ENCODE data around the gene PIP4K2A. TPM values are rescaled to one million over a fixed set of nuclear protein-coding genes. Genes with fewer than 3 reads are reported as not detected.

The PIP4K2A gene
- total and polyA plus RNA-seq, 2 of the 13 experiments (the other 11 are each of a cell fraction or from before 2014, with no cell fraction given): 9.1 to 22.6 TPM

DNA sequence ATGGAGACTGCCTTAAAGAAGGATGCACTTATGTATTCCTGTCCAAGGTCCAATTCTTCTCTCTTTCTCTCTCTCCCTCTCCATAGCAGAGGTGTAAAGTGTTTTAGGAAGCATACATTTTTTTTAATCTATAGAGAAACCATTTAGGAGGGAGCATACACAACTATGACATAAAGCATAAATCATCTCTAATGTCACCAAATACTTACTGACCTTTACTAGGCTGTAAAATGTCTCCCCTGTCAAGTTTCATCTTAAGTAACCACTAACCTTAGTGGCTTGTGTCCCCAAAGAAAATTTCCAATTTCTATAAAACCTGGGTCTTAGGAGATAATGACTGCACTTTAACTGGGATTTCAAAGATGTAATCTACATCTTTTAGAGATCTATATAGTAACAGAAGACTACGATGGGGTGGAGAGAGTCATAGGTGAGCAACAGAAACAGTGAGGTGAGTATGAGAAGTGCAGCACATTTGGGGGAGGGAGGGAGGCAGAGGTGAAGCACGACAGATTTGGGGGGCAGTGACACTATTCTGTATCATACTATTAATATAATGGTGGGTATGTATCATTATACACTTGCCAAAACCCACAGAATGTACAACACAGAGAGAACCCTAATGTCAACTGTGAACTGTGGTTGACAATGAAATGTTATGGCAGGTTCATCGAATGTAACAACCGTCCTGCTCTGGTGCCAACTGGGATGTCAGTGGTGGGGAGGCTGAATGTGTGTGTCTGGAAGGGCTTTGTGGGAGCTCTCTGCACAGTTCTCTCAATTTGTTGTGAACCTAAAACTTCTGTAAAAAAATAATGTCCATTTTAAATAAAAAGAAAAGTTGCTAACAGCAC is 79.5 kb downstream of the PIP4K2A start (continued):
- TF ChIP-seq ZNF629 (CRISPR knock-in tag; conservative IDR thresholded peaks at IDR 0.05): no peak
- TF ChIP-seq, protein P1, sequence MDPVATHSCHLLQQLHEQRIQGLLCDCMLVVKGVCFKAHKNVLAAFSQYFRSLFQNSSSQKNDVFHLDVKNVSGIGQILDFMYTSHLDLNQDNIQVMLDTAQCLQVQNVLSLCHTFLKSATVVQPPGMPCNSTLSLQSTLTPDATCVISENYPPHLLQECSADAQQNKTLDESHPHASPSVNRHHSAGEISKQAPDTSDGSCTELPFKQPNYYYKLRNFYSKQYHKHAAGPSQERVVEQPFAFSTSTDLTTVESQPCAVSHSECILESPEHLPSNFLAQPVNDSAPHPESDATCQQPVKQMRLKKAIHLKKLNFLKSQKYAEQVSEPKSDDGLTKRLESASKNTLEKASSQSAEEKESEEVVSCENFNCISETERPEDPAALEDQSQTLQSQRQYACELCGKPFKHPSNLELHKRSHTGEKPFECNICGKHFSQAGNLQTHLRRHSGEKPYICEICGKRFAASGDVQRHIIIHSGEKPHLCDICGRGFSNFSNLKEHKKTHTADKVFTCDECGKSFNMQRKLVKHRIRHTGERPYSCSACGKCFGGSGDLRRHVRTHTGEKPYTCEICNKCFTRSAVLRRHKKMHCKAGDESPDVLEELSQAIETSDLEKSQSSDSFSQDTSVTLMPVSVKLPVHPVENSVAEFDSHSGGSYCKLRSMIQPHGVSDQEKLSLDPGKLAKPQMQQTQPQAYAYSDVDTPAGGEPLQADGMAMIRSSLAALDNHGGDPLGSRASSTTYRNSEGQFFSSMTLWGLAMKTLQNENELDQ (CRISPR knock-in tag; IDR thresholded peaks at IDR 0.05; ENCODE audit: borderline replicate concordance): no peak
- TF ChIP-seq, protein P2, sequence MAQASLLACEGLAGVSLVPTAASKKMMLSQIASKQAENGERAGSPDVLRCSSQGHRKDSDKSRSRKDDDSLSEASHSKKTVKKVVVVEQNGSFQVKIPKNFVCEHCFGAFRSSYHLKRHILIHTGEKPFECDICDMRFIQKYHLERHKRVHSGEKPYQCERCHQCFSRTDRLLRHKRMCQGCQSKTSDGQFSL (CRISPR knock-in tag; IDR thresholded peaks at IDR 0.05): no peak
- TF ChIP-seq, protein P3, sequence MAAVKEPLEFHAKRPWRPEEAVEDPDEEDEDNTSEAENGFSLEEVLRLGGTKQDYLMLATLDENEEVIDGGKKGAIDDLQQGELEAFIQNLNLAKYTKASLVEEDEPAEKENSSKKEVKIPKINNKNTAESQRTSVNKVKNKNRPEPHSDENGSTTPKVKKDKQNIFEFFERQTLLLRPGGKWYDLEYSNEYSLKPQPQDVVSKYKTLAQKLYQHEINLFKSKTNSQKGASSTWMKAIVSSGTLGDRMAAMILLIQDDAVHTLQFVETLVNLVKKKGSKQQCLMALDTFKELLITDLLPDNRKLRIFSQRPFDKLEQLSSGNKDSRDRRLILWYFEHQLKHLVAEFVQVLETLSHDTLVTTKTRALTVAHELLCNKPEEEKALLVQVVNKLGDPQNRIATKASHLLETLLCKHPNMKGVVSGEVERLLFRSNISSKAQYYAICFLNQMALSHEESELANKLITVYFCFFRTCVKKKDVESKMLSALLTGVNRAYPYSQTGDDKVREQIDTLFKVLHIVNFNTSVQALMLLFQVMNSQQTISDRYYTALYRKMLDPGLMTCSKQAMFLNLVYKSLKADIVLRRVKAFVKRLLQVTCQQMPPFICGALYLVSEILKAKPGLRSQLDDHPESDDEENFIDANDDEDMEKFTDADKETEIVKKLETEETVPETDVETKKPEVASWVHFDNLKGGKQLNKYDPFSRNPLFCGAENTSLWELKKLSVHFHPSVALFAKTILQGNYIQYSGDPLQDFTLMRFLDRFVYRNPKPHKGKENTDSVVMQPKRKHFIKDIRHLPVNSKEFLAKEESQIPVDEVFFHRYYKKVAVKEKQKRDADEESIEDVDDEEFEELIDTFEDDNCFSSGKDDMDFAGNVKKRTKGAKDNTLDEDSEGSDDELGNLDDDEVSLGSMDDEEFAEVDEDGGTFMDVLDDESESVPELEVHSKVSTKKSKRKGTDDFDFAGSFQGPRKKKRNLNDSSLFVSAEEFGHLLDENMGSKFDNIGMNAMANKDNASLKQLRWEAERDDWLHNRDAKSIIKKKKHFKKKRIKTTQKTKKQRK (IDR thresholded peaks at IDR 0.05; ENCODE audit: low read length): no peak

DNA sequence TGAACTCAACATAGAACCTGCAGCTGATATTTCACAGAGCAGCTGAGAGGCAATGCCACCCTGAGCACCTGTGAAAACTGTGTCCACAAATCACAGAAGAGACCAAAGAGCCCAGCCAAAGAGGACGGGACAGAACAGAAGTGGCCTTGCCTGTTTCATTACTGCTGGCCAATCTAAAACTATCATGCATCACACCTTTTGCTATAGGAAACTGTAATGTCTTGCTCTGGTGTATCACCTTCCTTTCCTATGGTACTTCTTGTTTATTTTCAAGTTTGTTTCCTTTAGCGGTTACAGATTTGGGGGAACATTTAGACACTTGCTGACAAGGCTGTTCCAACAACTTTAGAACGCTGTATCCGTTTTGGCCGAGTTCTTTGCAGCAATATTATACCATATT is 80.3 kb downstream of the PIP4K2A start:
- peaks cover 10% of the 10 kb centered on the region for H3K79me2 ChIP-seq (ENCODE audit: insufficient read depth, low read length)
- ATAC-seq (no peak), DNase-seq (ENCODE audit: low spot score) (no peak), FAIRE-seq (no peak)
- no peaks in the 10 kb centered on the region for H4K20me1 ChIP-seq (ENCODE audit: insufficient read depth, low read length)
- H2AFZ ChIP-seq (ENCODE audit: low read length): no peak overlapping the region
- in situ Hi-C loops (cut with HindIII; ENCODE audit: extremely low pct_ligation_motif_present, low pct_unique_long_range_greater_than_20kb) (no loop called here), intact Hi-C loops (cut with micrococcal nuclease; ENCODE audit: unreplicated experiment) (no loop called here)
- H3K4me1 ChIP-seq (ENCODE audit: insufficient read depth, low read length): peaks cover 29% of the 10 kb centered on the region
- H3K9me3 ChIP-seq (ENCODE audit: low read length): no peaks in the 10 kb centered on the region
- H3K36me3 ChIP-seq (replicated peaks in 1 of 2; ENCODE audit: control insufficient read depth in 1 of 2, insufficient read depth in 2 of 2, low read length in 2 of 2): no peaks in the 10 kb centered on the region
- no peak overlapping the region for H3K4me2 ChIP-seq (ENCODE audit: low read depth, low read length)
- WGBS (ENCODE audit: low lambda C conversion rate): 99% methylated on average over 5 of the region's 5 CpGs
- CTCF ChIA-PET (ENCODE audit: low intra/inter-chr PET ratio, low total read pairs): no interaction called here
- no peak overlapping the region for H3K27ac ChIP-seq (ENCODE audit: extremely low read length, insufficient read depth, low read length)
- no peaks in the 10 kb centered on the region for H3K27me3 ChIP-seq (ENCODE audit: control insufficient read depth in 1 of 2, insufficient read depth in 2 of 2, low read length in 2 of 2)
- no peak overlapping the region for H3K4me3 ChIP-seq (replicated peaks in 1 of 3; ENCODE audit: insufficient read depth in 1 of 3, low read depth in 2 of 3, low read length in 3 of 3)
- POLR2A ChIA-PET: no interaction called here
- no TSS peak for BruUV-seq (replicated peaks)
- H3K9ac ChIP-seq (ENCODE audit: insufficient read depth, low read depth, low read length): no peak overlapping the region
- TF ChIP-seq, protein P4, sequence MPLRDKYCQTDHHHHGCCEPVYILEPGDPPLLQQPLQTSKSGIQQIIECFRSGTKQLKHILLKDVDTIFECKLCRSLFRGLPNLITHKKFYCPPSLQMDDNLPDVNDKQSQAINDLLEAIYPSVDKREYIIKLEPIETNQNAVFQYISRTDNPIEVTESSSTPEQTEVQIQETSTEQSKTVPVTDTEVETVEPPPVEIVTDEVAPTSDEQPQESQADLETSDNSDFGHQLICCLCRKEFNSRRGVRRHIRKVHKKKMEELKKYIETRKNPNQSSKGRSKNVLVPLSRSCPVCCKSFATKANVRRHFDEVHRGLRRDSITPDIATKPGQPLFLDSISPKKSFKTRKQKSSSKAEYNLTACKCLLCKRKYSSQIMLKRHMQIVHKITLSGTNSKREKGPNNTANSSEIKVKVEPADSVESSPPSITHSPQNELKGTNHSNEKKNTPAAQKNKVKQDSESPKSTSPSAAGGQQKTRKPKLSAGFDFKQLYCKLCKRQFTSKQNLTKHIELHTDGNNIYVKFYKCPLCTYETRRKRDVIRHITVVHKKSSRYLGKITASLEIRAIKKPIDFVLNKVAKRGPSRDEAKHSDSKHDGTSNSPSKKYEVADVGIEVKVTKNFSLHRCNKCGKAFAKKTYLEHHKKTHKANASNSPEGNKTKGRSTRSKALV (CRISPR knock-in tag; IDR thresholded peaks at IDR 0.05): no peak
- TF ChIP-seq, protein P5, sequence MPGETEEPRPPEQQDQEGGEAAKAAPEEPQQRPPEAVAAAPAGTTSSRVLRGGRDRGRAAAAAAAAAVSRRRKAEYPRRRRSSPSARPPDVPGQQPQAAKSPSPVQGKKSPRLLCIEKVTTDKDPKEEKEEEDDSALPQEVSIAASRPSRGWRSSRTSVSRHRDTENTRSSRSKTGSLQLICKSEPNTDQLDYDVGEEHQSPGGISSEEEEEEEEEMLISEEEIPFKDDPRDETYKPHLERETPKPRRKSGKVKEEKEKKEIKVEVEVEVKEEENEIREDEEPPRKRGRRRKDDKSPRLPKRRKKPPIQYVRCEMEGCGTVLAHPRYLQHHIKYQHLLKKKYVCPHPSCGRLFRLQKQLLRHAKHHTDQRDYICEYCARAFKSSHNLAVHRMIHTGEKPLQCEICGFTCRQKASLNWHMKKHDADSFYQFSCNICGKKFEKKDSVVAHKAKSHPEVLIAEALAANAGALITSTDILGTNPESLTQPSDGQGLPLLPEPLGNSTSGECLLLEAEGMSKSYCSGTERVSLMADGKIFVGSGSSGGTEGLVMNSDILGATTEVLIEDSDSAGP (CRISPR knock-in tag; IDR thresholded peaks at IDR 0.05; ENCODE audit: borderline replicate concordance): no peak
